DND-41 (cell line): ENCODE data around the gene GPR101.

Source experiments
- EZH2 ChIP-seq: IDR thresholded peaks from 3 replicates; pipeline ENCODE4 v1.6.1; 2012; ENCODE audit warnings: borderline replicate concordance, low read depth, mild to moderate bottlenecking, moderate library complexity, low read length, inconsistent platforms; ENCODE audit not compliant: severe bottlenecking
- TF ChIP-seq, protein P1 (sequence below): IDR thresholded peaks from 2 replicates; pipeline ENCODE4 v1.5.1; 2012; ENCODE audit warnings: borderline replicate concordance, low read length, moderate library complexity, mild to moderate bottlenecking; ENCODE audit not compliant: poor library complexity, severe bottlenecking; ENCODE audit errors: extremely low read depth

GRCh38 chrX:137032841-137033773, 688 bp downstream of the GPR101 start:
- TF ChIP-seq, protein P1, sequence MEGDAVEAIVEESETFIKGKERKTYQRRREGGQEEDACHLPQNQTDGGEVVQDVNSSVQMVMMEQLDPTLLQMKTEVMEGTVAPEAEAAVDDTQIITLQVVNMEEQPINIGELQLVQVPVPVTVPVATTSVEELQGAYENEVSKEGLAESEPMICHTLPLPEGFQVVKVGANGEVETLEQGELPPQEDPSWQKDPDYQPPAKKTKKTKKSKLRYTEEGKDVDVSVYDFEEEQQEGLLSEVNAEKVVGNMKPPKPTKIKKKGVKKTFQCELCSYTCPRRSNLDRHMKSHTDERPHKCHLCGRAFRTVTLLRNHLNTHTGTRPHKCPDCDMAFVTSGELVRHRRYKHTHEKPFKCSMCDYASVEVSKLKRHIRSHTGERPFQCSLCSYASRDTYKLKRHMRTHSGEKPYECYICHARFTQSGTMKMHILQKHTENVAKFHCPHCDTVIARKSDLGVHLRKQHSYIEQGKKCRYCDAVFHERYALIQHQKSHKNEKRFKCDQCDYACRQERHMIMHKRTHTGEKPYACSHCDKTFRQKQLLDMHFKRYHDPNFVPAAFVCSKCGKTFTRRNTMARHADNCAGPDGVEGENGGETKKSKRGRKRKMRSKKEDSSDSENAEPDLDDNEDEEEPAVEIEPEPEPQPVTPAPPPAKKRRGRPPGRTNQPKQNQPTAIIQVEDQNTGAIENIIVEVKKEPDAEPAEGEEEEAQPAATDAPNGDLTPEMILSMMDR: no peak
- peak; percentile 23 for TF ChIP-seq EZH2
